Measurements from ENCODE around the gene ZNF223. TPM values are rescaled to one million over a fixed set of nuclear protein-coding genes. Genes with fewer than 3 reads are reported as not detected.

ZNF223 gene
- total RNA-seq, 1 donor from 2014 or later, result 8.4 TPM

- Mint-ChIP-seq H3K27ac (peak within 1 kb of the TSS; percentile 91), H3K36me3 (peaks cover 48% of the 10 kb centered on the region), H3K4me3 (peak within 1 kb of the TSS; percentile 98), H3K27me3 (peaks cover 8% of the 10 kb centered on the region), H3K9me3 (peaks cover 16% of the 10 kb centered on the region), H3K4me1 (ENCODE audit: unreplicated experiment) (peaks cover 14% of the 10 kb centered on the region)
- TF ChIP-seq CTCF (conservative IDR thresholded peaks at IDR 0.05), result no peak
- DNase-seq (ENCODE audit: extremely low spot score, unreplicated experiment), result peak; percentile 77
Observed at GRCh38 chr19:44025217-44025936, 26.5 kb upstream of the ZNF223 start, which contains the start of gene ZNF222. Gene ZNF222, plus strand, starts transcription at chr19:44025379. Its CDS starts 58 bp downstream, at chr19:44025437.

GRCh38 chr19:44026622-44027021 lies 25.2 kb upstream of the ZNF223 start:
- no peak for DNase-seq (ENCODE audit: extremely low spot score, unreplicated experiment)
- H3K4me3 Mint-ChIP-seq, result peak overlapping the region; percentile 98
- peak overlapping the region; percentile 50 for H3K27ac Mint-ChIP-seq
- H3K27me3 Mint-ChIP-seq, result peaks cover 3% of the 10 kb centered on the region
- peaks cover 14% of the 10 kb centered on the region for H3K4me1 Mint-ChIP-seq (ENCODE audit: unreplicated experiment)
- TF ChIP-seq CTCF (conservative IDR thresholded peaks at IDR 0.05), result no peak
- peaks cover 55% of the 10 kb centered on the region for H3K36me3 Mint-ChIP-seq
- H3K9me3 Mint-ChIP-seq, result peaks cover 16% of the 10 kb centered on the region

- H3K9me3 Mint-ChIP-seq, result peaks cover 26% of the 10 kb centered on the region
- peaks cover 53% of the 10 kb centered on the region for H3K36me3 Mint-ChIP-seq
- H3K27me3 Mint-ChIP-seq, result no peaks in the 10 kb centered on the region
- DNase-seq (ENCODE audit: extremely low spot score, unreplicated experiment), result no peak
- H3K27ac Mint-ChIP-seq, result no peak overlapping the region
- no peak overlapping the region for H3K4me3 Mint-ChIP-seq
- no peak for TF ChIP-seq CTCF (conservative IDR thresholded peaks at IDR 0.05)
- no peaks in the 10 kb centered on the region for H3K4me1 Mint-ChIP-seq (ENCODE audit: unreplicated experiment)
Observed at GRCh38 chr19:44032001-44032610, 19.7 kb upstream of the ZNF223 start.

GRCh38 chr19:44042147-44042546 lies 9.7 kb upstream of the ZNF223 start:
- Mint-ChIP-seq H3K36me3 (no peaks in the 10 kb centered on the region), H3K9me3 (peaks cover 5% of the 10 kb centered on the region), H3K4me3 (no peak overlapping the region), H3K27ac (no peak overlapping the region), H3K4me1 (ENCODE audit: unreplicated experiment) (no peaks in the 10 kb centered on the region), H3K27me3 (peaks cover 33% of the 10 kb centered on the region)
- no peak for TF ChIP-seq CTCF (conservative IDR thresholded peaks at IDR 0.05)
- no peak for DNase-seq (ENCODE audit: extremely low spot score, unreplicated experiment)

- Mint-ChIP-seq H3K4me1 (ENCODE audit: unreplicated experiment) (peaks cover 12% of the 10 kb centered on the region), H3K4me3 (peak overlapping the region; percentile 99), H3K27ac (peak overlapping the region; percentile 95), H3K9me3 (no peaks in the 10 kb centered on the region), H3K36me3 (peaks cover 16% of the 10 kb centered on the region), H3K27me3 (peaks cover 23% of the 10 kb centered on the region)
- no peak for DNase-seq (ENCODE audit: extremely low spot score, unreplicated experiment)
- TF ChIP-seq CTCF (conservative IDR thresholded peaks at IDR 0.05), result no peak
Observed at GRCh38 chr19:44050740-44051649, 841 bp upstream of the ZNF223 start.
